Vagina (tissue), 2 donors: ENCODE data around the gene GABBR2.

ENCODE experiments used
- CTCF ChIP-seq, 3 experiments: fragments of 450-650 bp in 2 of 3; fragments of 200-600 bp in 1 of 3; sonication (generic) in 1 of 3; IDR thresholded peaks; one replicate each; pipeline ENCODE4 v1.5.1; 2017 to 2019; ENCODE audit warnings: antibody characterized with exemption in 3 of 3, mild to moderate bottlenecking in 2 of 3, moderate library complexity in 2 of 3
- POLR2AphosphoS5 ChIP-seq, 2 donors: sonication (generic); formaldehyde crosslinking; IDR thresholded peaks; one replicate each; pipeline ENCODE4 v1.9.0; 2017; ENCODE audit warnings: antibody characterized with exemption in 2 of 2, mild to moderate bottlenecking in 2 of 2, low read depth in 1 of 2; ENCODE audit not compliant: insufficient read depth in 1 of 2

- TF ChIP-seq CTCF (IDR thresholded peaks at IDR 0.05), result no peak
- no peak for TF ChIP-seq POLR2AphosphoS5 (IDR thresholded peaks at IDR 0.05; ENCODE audit: insufficient read depth in 1 of 2, low read depth in 1 of 2)
Observed at GRCh38 chr9:98368366-98369065, 340.2 kb downstream of the GABBR2 start.
